Activated naive CD8-positive, alpha-beta T cell treated with anti-CD3 and anti-CD28 coated beads, Interleukin-2, amount 50 U/mL, for 16 hours (primary cell): ENCODE results near the gene TMEM8B.

Experiments used
- DNase-seq: peaks from one replicate; pipeline ENCODE4 v3.0.0-alpha.2; 2020; ENCODE audit warnings: low read depth, low spot score

Gene TMEM8B

DNA sequence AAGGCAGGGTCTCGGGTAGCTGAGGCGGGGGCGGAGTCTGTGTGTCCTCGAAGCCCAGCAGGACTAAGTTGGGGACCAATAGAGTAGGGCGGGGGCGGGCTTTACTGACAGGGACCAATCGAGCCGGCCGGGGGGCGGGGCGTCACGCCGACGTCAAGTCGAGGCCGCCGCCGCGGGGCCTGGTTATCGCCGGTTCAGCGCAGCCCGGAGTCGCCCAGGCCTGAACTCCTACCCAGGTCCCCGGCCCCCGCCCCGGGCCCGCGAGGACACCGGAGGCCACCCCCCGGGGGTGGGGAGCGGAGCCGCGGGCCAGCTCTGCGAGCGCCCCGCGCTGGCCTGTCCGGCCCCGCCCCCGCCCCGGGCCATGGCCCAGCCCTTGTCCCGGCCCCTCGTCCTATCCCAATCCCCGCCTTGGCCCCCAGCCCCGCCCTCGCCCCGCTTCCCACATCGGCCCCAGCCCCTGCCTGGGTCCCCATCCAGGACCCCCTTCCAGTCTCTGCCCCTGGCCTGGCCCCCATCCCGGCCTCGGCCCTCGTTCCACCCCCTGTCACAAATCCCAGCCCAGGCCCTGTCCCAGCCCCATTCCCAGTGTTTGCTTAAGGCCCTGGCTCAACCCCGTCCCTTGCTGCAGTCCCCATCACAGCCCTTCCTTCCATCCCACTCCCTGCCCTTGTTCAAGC lies at the start of gene TMEM8B:
Gene TMEM8B (plus strand): TSS at position 145 of the 680 bp plus-strand sequence. CDS start 220 bp downstream, at position 365.
- DNase-seq, result peak; percentile 88

DNA sequence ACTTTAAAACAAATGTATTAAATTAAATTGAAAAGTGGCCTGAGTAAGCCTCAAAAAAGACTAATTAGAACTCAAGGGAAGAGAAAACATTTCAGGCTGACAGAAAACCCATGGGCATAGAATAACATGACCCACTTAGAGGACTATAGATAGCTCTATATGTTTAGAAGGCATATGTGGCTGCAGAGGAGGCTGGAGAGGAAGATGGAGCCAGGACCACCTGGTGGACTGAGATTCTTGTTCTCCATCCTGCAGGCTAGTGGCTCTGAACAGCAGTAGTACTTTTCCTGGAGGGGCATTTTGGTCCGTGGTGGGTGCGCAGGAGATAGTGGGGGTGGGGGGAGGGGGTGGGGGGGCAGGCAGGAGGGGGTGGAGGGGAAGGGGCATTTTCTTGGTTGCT lies 48.0 kb upstream of the TMEM8B start:
- DNase-seq, result no peak

- DNase-seq, result no peak
Measured at GRCh38 chr9:35783418-35783817, 45.6 kb upstream of the TMEM8B start.

DNA sequence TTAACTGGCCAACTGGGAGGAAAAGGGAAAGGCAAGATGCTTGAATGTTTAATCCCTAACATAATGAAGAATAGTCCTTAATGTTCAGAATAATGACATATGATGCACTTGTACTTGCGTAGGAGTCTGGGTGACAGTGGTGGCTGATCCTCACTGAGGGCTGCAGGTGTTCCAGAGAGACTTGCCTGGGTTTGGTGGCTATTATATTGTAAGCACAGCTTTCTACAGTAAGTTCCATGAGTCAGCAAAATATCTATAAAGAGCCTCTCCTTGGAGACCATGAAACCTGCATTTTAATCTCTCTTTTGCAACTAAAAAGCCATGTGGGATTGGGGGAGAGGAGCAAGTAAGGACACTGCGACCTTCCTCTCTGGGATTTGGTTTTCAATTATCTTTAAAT lies 39.5 kb upstream of the TMEM8B start:
- no peak for DNase-seq

GRCh38 chr9:35790025-35790384 lies 39.0 kb upstream of the TMEM8B start:
- no peak for DNase-seq

DNA sequence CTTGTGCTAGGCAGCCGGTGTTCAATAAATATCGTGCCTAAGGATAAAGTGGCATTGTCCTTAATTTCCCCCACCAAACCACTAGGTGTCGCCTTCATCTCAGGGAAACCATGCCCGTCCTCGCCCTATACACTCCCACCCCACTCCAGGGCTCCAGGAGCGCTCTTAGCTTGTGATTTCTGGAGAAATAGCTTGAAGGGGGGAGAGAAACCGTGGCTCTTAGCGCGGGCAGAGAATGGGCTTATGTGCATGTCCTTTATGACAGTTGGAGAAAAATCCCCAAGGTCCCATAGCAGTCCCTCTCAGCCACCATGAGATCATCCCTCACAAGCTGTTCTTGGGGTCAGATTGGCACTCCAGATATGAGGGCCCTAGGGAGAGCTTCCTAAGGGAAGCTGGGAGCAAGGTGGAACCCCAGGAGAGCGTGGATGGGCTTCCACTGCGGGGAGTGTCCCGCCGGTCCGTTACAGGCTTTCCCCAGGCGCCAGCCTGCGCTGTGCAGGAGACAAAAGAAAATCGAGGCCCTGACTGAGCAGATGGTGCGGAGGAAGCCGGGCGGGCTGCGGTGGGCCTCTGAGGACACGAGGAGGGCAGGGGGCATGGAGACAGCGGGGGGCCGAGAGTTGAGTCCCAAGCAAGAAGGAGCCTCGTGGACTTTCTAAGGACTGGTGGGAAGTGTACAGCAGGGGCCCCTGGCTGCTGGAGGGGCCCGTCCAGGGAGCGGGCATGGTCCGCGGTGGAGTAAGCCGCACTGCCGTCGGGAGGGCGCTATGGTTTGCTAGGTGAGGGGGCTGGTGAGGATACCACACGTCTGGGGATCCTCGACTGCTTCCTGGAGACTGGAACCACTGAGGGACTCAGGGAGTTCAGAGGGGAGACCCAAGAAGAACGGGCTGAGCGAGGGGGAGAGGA lies 38.4 kb upstream of the TMEM8B start:
- DNase-seq, result peak; percentile 21

DNA sequence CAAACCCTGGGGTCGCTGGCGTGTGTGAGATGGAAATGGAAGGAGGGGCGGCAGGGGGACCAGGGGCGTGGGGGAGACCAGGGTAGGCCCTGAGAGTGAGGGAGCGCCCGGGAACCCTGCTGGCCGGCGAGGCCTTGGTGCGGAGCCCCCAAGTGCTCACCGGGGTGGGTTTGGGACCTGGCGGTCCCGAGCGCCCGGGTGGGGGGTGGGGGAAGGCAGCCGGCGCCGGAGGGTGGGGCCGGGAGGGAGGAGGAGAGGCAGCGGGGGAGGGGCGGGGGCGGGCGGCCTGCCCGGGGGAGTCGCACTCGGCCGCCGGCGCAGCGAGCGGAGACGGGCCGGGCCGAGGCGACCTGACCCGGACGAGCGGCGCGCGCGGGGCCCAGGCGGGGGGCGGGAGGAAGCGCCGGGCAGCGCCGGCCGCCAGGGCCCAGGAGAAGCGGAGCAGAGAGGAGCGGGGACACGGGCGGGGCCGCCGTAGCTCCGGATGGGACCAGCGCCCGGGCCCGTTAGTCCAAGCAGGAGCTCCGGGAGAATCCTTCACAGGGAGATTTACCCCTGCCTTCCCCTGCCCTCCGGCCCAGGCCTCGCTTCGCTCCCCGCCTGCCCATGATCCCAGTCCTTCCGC lies 37.6 kb upstream of the TMEM8B start, which contains the start of gene NPR2:
Gene NPR2 (plus strand): TSS at position 295 of the 625 bp plus-strand sequence. CDS start 818 bp downstream, outside the sequence.
- no peak for DNase-seq

GRCh38 chr9:35792024-35792813 lies 36.8 kb upstream of the TMEM8B start:
- DNase-seq, result no peak

DNA sequence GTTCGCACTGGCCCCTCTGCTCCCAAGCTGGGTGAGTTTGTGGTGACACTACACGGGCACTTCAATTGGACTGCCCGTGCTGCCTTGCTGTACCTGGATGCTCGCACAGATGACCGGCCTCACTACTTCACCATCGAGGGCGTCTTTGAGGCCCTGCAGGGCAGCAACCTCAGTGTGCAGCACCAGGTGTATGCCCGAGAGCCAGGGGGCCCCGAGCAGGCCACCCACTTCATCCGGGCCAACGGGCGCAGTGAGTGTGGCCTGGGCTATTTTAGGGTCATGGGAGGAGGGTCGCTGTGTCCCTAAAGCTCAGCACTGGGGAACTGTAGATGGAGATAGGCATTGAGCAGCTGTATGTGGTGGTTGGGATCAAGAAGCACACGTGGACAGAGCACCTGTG lies 36.2 kb upstream of the TMEM8B start:
- DNase-seq, result no peak

GRCh38 chr9:35793461-35793860 lies 35.6 kb upstream of the TMEM8B start:
- DNase-seq, result no peak

DNA sequence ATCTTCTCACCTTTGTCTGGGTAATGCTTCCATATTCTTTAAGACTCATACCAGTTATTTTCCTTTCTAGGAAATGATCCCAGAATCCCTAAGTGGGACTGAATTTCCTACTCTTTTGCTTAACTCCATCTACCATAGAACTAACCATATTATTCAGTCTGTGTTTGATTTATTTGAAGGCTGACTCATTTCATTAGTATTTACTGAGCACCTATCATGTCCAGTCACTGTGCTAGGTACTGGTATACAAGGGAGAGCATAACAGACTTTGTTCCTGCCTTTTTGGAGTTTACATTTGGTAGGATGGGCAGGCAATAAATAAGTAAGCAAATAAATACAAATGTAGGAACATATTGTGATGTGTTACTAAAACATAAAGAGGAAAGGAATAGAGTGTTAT lies 33.3 kb upstream of the TMEM8B start:
- DNase-seq, result no peak

DNA sequence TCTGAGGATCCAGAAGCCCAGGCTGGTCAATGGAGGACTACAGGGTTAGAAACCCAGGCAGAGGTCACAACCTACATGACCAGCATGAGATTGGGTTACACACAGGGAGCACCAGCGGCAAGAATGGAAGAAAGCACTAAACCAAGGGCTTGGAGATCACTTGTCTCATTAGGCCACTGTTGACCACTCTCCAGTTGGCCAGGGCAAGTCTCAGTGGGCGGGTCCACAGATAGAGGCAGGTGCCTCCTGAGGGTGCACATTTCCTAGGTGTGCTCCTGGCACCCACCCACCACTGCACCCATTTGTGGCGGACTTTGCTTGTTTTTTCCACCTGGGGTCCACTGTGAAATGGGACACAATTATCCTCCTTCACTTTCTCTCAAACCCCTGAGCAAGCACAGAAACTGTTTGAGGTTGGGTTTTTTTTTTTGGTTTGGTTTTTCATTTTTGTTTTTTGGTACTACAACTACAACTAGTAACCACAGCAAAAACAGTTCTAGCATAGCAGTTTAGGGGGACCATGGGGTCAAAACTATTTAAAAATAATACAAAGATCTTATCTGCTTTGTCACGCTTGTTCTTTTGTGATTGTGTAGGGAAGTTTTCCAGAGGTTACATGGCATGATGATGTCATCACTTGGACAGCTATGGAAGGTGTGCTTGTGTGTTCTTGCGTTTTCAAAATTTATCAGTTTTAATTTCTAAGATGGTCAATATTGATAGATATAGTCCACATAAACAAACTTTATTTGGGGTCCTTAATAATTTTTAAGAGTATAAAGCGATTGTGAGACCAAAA lies 31.5 kb upstream of the TMEM8B start:
- no peak for DNase-seq

- no peak for DNase-seq
Measured at GRCh38 chr9:35798658-35799374, 30.2 kb upstream of the TMEM8B start.

- no peak for DNase-seq
Measured at GRCh38 chr9:35800530-35800929, 28.5 kb upstream of the TMEM8B start.

DNA sequence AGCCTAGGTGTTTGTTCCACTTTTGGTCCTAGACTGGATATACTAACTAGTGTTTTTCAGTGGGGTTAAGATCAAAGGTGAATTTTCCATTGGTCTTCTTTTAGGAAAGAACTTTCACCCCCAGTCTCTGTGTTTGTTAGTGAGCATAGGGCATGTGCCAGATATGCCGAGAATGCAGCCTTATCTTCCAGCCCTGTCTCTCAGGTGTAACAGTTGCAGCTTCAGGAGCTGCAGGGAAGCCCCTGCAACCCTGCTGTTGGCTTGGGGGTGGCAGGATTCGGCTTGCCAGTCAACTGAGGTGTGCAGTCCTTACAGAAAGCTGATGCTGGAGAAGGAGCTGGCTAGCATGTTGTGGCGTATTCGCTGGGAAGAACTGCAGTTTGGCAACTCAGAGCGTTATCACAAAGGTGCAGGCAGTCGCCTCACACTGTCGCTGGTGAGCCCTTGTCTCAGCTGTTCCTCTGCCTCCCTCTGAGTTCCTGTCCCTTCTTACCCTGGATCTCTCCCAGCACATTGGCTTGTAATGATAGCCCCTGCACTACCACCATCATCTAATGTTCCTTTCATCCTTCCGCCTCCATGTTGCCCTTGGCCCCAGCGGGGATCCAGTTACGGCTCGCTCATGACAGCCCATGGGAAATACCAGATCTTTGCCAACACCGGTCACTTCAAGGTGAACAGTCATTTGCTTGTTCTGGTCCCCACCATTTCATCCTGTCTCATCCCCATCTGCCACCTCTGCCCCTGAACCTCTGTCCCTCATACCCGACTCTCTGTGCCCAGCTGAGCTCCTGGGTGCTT lies 27.5 kb upstream of the TMEM8B start:
- DNase-seq, result no peak

- DNase-seq, result no peak
Measured at GRCh38 chr9:35806101-35806500, 22.9 kb upstream of the TMEM8B start.

DNA sequence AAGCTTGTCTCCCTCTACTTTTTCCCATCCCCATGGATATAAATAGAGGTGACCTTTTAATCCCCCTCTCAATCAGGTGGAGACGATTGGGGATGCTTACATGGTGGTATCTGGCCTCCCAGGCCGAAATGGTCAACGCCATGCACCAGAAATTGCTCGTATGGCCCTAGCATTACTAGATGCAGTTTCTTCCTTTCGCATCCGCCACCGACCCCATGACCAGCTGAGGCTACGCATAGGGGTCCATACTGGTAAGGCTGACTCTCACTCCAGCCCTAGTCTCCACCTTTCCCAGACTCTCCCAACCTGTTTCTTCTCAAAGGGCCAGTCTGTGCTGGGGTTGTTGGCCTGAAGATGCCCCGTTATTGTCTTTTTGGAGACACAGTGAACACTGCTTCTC lies 20.6 kb upstream of the TMEM8B start:
- no peak for DNase-seq

DNA sequence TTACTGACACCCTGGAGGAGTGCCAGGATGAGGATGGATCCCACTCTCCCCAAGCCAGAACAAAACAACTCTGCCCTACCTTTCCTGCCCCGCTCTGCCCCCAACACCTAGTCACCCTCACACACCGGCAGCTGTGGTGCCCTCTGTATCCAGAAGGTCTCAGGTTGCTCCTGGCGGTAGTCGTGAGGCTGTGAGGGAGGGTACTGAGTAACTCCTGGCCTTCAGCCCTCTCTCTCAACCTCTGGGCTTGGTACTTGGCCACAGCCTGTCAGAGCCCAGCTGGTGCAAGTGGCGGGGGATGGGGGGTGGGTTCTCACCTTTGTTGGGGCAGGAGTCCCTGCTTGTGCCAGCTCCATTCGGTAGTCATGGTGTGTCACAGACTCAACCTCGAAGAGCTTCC lies 18.9 kb upstream of the TMEM8B start:
- DNase-seq, result no peak

- no peak for DNase-seq
Measured at GRCh38 chr9:35811381-35812024, 17.5 kb upstream of the TMEM8B start.
